NCI-H2081 treated with DMSO at 0.1 percent for 48 hours (cell line): Measurements from ENCODE around the gene GSE1.

Experiments
- DNase-seq: peaks from one replicate; lab custom pipeline; 2025; lab: John Stamatoyannopoulos, UW

GSE1 gene

GRCh38 chr16:85634747-85635544 lies 21.8 kb downstream of the GSE1 start:
- no peak for DNase-seq

- DNase-seq, result no peak
Measured at GRCh38 chr16:85635545-85636140, 22.5 kb downstream of the GSE1 start.

GRCh38 chr16:85636234-85636812 lies 23.2 kb downstream of the GSE1 start:
- no peak for DNase-seq

- no peak for DNase-seq
Measured at GRCh38 chr16:85637061-85637807, 24.1 kb downstream of the GSE1 start.

- DNase-seq, result no peak
Measured at GRCh38 chr16:85637808-85638647, 24.9 kb downstream of the GSE1 start.

- DNase-seq, result no peak
Measured at GRCh38 chr16:85638695-85639409, 25.7 kb downstream of the GSE1 start.

- peak; percentile 68 for DNase-seq
Measured at GRCh38 chr16:85639529-85640253, 26.6 kb downstream of the GSE1 start.

- no peak for DNase-seq
Measured at GRCh38 chr16:85640254-85640558, 27.1 kb downstream of the GSE1 start.

GRCh38 chr16:85640585-85640984 lies 27.5 kb downstream of the GSE1 start:
- no peak for DNase-seq

GRCh38 chr16:85641305-85641704 lies 28.2 kb downstream of the GSE1 start:
- DNase-seq, result no peak

- no peak for DNase-seq
Measured at GRCh38 chr16:85641776-85642176, 28.7 kb downstream of the GSE1 start.

- DNase-seq, result no peak
Measured at GRCh38 chr16:85642762-85643358, 29.7 kb downstream of the GSE1 start.

- DNase-seq, result no peak
Measured at GRCh38 chr16:85643631-85644030, 30.5 kb downstream of the GSE1 start.

GRCh38 chr16:85644093-85644712 lies 31.1 kb downstream of the GSE1 start:
- DNase-seq, result no peak

GRCh38 chr16:85645021-85645589 lies 32.0 kb downstream of the GSE1 start:
- no peak for DNase-seq

- DNase-seq, result no peak
Measured at GRCh38 chr16:85646358-85646907, 33.3 kb downstream of the GSE1 start.

- DNase-seq, result no peak
Measured at GRCh38 chr16:85646976-85647375, 33.9 kb downstream of the GSE1 start.

GRCh38 chr16:85648070-85648714 lies 35.1 kb downstream of the GSE1 start:
- DNase-seq, result no peak
